ENCODE measurements around the gene ERMN. TPM values are rescaled to one million over a fixed set of nuclear protein-coding genes. Genes with fewer than 3 reads are reported as not detected.

Gene ERMN
- total RNA-seq, 2 experiments from 2014 or later = 17.3 to 18.0 TPM

- Mint-ChIP-seq H3K27me3 (no peaks in the 10 kb centered on the region), H3K36me3 (ENCODE audit: low read depth) (no peaks in the 10 kb centered on the region), H3K27ac (no peak overlapping the region), H3K4me3 (no peak overlapping the region), H3K4me1 (ENCODE audit: low read depth) (peaks cover 63% of the 10 kb centered on the region), H3K9me3 (no peaks in the 10 kb centered on the region)
- Histone ChIP-seq H3K9me3 (ENCODE audit: control insufficient read depth in 1 of 2, insufficient read depth in 1 of 2, low read length in 2 of 2) (peaks cover 0 to 2% of the 10 kb centered on the region in 2 experiments), H3K36me3 (ENCODE audit: insufficient read depth, low read length) (no peaks in the 10 kb centered on the region), H3K4me1 (ENCODE audit: insufficient read depth, low read length) (no peaks in the 10 kb centered on the region), H3K4me3 (ENCODE audit: low read length) (no peak overlapping the region), H3K27me3 (ENCODE audit: control insufficient read depth in 1 of 2, insufficient read depth in 2 of 2, low read length in 2 of 2) (no peaks in the 10 kb centered on the region), H3K27ac (ENCODE audit: low read depth in 1 of 2, low read length in 2 of 2) (no peak overlapping the region)
- ATAC-seq (ENCODE audit: poor library complexity) (no peak), DNase-seq (no peak)
- TF ChIP-seq, protein P1, sequence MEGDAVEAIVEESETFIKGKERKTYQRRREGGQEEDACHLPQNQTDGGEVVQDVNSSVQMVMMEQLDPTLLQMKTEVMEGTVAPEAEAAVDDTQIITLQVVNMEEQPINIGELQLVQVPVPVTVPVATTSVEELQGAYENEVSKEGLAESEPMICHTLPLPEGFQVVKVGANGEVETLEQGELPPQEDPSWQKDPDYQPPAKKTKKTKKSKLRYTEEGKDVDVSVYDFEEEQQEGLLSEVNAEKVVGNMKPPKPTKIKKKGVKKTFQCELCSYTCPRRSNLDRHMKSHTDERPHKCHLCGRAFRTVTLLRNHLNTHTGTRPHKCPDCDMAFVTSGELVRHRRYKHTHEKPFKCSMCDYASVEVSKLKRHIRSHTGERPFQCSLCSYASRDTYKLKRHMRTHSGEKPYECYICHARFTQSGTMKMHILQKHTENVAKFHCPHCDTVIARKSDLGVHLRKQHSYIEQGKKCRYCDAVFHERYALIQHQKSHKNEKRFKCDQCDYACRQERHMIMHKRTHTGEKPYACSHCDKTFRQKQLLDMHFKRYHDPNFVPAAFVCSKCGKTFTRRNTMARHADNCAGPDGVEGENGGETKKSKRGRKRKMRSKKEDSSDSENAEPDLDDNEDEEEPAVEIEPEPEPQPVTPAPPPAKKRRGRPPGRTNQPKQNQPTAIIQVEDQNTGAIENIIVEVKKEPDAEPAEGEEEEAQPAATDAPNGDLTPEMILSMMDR (IDR thresholded peaks at IDR 0.05) = no peak
- intact Hi-C loops (cut with DNase I, micrococcal nuclease) = no loop called here
- ChIA-PET POLR2A (interaction anchor here (1.1 to 2.0 kb wide), 4 partner anchors 10 to 113 kb away, joined by 3 to 5 read pairs (median 4); no protein-coding TSS in a partner anchor), CTCF (interaction anchor here (1.0 to 1.3 kb wide), 2 partner anchors 19 to 28 kb away, joined by 3 to 4 read pairs; no protein-coding TSS in a partner anchor)
Measured at GRCh38 chr2:157355618-157356017, 30.0 kb upstream of the ERMN start.

DNA sequence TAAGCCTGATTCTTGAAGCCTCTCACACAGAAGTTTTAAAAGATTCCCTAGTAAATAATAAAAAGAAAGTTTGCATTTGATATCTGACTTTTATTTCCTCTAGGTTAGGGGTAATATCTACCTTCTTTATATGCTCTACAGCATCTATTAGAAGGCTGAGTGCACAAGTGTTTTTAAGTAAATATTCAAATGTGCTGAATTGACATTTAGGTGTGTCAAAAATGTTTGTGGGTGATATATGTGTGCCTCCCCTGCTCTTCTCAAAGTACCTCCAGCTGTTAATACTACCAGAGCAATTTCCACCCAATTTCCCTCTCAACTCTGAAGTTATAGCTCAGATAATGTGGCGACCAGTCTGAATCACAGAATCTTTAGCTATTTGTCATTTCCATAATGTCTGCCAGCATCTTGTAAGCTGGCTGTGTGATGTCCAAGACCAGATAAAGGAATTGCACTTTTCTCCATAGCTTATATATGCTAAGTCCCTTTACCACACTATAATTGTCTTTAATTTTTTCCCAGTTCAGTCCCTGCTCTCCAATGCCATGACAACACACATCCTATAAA is 24.4 kb upstream of the ERMN start:
- no peaks in the 10 kb centered on the region for H3K4me1 ChIP-seq (ENCODE audit: insufficient read depth, low read length)
- Mint-ChIP-seq H3K4me3 (no peak overlapping the region), H3K27me3 (no peaks in the 10 kb centered on the region), H3K36me3 (ENCODE audit: low read depth) (peaks cover 12% of the 10 kb centered on the region), H3K27ac (no peak overlapping the region), H3K4me1 (ENCODE audit: low read depth) (peaks cover 74% of the 10 kb centered on the region), H3K9me3 (peaks cover 5% of the 10 kb centered on the region)
- ChIA-PET POLR2A (interaction anchor here (0.6 to 2.2 kb wide), 4 partner anchors 14 to 94 kb away, joined by 3 to 9 read pairs (median 6); partner anchors contain the start of gene CYTIP), CTCF (interaction anchor here (1.5 kb wide), 1 partner anchor 23 kb away, joined by 9 read pairs; no protein-coding TSS in a partner anchor)
- H3K9me3 ChIP-seq (ENCODE audit: control insufficient read depth in 1 of 2, insufficient read depth in 1 of 2, low read length in 2 of 2) = no peaks in the 10 kb centered on the region
- DNase-seq (no peak), ATAC-seq (ENCODE audit: poor library complexity) (no peak)
- intact Hi-C loops (cut with DNase I, micrococcal nuclease) = loop anchor here in 1 of 2 experiments (5.0 kb wide), 1 partner anchor 37 kb away; no protein-coding TSS in a partner anchor
- TF ChIP-seq, protein P1 (IDR thresholded peaks at IDR 0.05) = no peak
- no peak overlapping the region for H3K27ac ChIP-seq (ENCODE audit: low read depth in 1 of 2, low read length in 2 of 2)
- H3K36me3 ChIP-seq (ENCODE audit: insufficient read depth, low read length) = no peaks in the 10 kb centered on the region
- no peak overlapping the region for H3K4me3 ChIP-seq (ENCODE audit: low read length)
- no peaks in the 10 kb centered on the region for H3K27me3 ChIP-seq (ENCODE audit: control insufficient read depth in 1 of 2, insufficient read depth in 2 of 2, low read length in 2 of 2)

- POLR2A ChIA-PET = interaction anchor here (0.6 to 1.8 kb wide), 2 partner anchors 56 to 83 kb away, joined by 3 to 4 read pairs; no protein-coding TSS in a partner anchor
- CTCF ChIA-PET = interaction anchor here (2.3 to 5.0 kb wide), 2 partner anchors 12 to 21 kb away, joined by 8 to 23 read pairs; no protein-coding TSS in a partner anchor
- Mint-ChIP-seq H3K27ac (peak overlapping the region; percentile 57), H3K36me3 (ENCODE audit: low read depth) (peaks cover 28% of the 10 kb centered on the region), H3K9me3 (peaks cover 18% of the 10 kb centered on the region), H3K4me1 (ENCODE audit: low read depth) (peaks cover 62% of the 10 kb centered on the region), H3K4me3 (peak overlapping the region; percentile 50), H3K27me3 (no peaks in the 10 kb centered on the region)
- TF ChIP-seq, protein P1 (IDR thresholded peaks at IDR 0.05) = no peak
- intact Hi-C loops (cut with DNase I, micrococcal nuclease) = no loop called here
- no peaks in the 10 kb centered on the region for H3K27me3 ChIP-seq (ENCODE audit: control insufficient read depth in 1 of 2, insufficient read depth in 2 of 2, low read length in 2 of 2)
- peaks cover 0 to 4% of the 10 kb centered on the region in 2 experiments for H3K9me3 ChIP-seq (ENCODE audit: control insufficient read depth in 1 of 2, insufficient read depth in 1 of 2, low read length in 2 of 2)
- no peak for DNase-seq
- H3K36me3 ChIP-seq (ENCODE audit: insufficient read depth, low read length) = no peaks in the 10 kb centered on the region
- H3K27ac ChIP-seq (ENCODE audit: low read depth in 1 of 2, low read length in 2 of 2) = no peak overlapping the region
- peak; percentile 39 for ATAC-seq (ENCODE audit: poor library complexity)
- H3K4me1 ChIP-seq (ENCODE audit: insufficient read depth, low read length) = no peaks in the 10 kb centered on the region
- no peak overlapping the region for H3K4me3 ChIP-seq (ENCODE audit: low read length)
Measured at GRCh38 chr2:157348291-157348921, 22.8 kb upstream of the ERMN start.

Data from CD4-positive, alpha-beta T cell (primary cell).